Sigmoid colon (tissue), 7 donors: Measurements from ENCODE around the gene EHD1. TPM values are rescaled to one million over a fixed set of nuclear protein-coding genes. Genes with fewer than 3 reads are reported as not detected.

Source experiments
- DNase-seq: peaks from one replicate; pipeline ENCODE4 v3.0.0-alpha.2; 2019
- H3K27ac ChIP-seq, 4 donors: fragments of 200-600 bp; sonication (generic); one replicate each; pipeline ENCODE4 v1.5.1; 2016 to 2019; ENCODE audit warnings: mild to moderate bottlenecking in 1 of 4
- H3K27me3 ChIP-seq, 3 donors: fragments of 200-600 bp; sonication (generic); one replicate each; pipeline ENCODE4 v1.5.1; 2019; ENCODE audit warnings: mild to moderate bottlenecking in 1 of 3
- H3K36me3 ChIP-seq, 4 donors: fragments of 200-600 bp; sonication (generic); one replicate each; pipeline ENCODE4 v1.5.1; 2016 to 2019
- H3K4me1 ChIP-seq, 4 donors: fragments of 200-600 bp; sonication (generic); one replicate each; pipeline ENCODE4 v1.5.1; 2017 to 2019
- H3K4me3 ChIP-seq, 4 donors: fragments of 200-600 bp; sonication (generic); one replicate each; pipeline ENCODE4 v1.5.1; 2017 to 2019; ENCODE audit warnings: mild to moderate bottlenecking in 2 of 4, moderate library complexity in 1 of 4
- H3K9me3 ChIP-seq, 4 donors: fragments of 200-600 bp in 3 of 4; sonication (generic) in 3 of 4; one replicate each; pipeline versions ENCODE4 v1.5.1 to v1.6.1; 2013 to 2019
- CTCF ChIP-seq, 4 experiments: fragments of 450-650 bp in 3 of 4; fragments of 200-600 bp in 1 of 4; IDR thresholded peaks; one replicate each; pipeline ENCODE4 v1.5.1; 2016 to 2019; ENCODE audit warnings: antibody characterized with exemption in 4 of 4, mild to moderate bottlenecking in 3 of 4, moderate library complexity in 2 of 4
- EP300 ChIP-seq, 4 donors: sonication (generic); formaldehyde crosslinking; IDR thresholded peaks; one replicate each; pipeline ENCODE4 v1.6.1; 2017; ENCODE audit warnings: antibody characterized with exemption in 4 of 4
- POLR2A ChIP-seq, 2 donors: fragments of 450-650 bp; IDR thresholded peaks; one replicate each; pipeline ENCODE4 v1.6.1; 2016; ENCODE audit warnings: antibody characterized with exemption in 2 of 2, mild to moderate bottlenecking in 2 of 2, moderate library complexity in 2 of 2
- POLR2AphosphoS5 ChIP-seq, 4 donors: sonication (generic); formaldehyde crosslinking; IDR thresholded peaks; one replicate each; pipeline ENCODE4 v1.6.1; 2017; ENCODE audit warnings: antibody characterized with exemption in 4 of 4
- WGBS, 2 donors: extraction: QIAGEN DNeasy Blood & Tissue Kit; methylation state at CpG; one replicate each; pipeline ENCODE4 v1.1.7; 2013; 5-methylcytosine and 5-hydroxymethylcytosine counted together
- intact Hi-C: fragments of 100-400 bp; cut with DNase I; formaldehyde crosslinking; loops from one replicate; pipeline ENCODE4 v1.15.1; 2023
- polyA plus RNA-seq, 3 donors: library from polyadenylated mRNA; stranded (reverse); fragments of 200-250 nt; gene quantifications; one replicate each; pipeline ENCODE4 v1.2.3, GENCODE V29; 2013
- total RNA-seq, 4 donors: library from RNA; depleted of rRNA; stranded (reverse); fragments of >200 nt; gene quantifications; one replicate each; pipeline ENCODE4 v1.1.0, GENCODE V29; 2016
- donor health status: healthy with polysubstance abuse.
- donor health status: Bipolar disorder and iron deficiency.
- donor health status: healthy.

EHD1 gene
- total RNA-seq: 10 to 100 TPM; 38.5 to 73.1 (median 44.1) TPM
- 10 to 100 TPM; 27.0 to 54.0 (median 29.4) TPM for polyA plus RNA-seq

- no peaks in the 10 kb centered on the region for H3K27me3 ChIP-seq
- peak; percentile 99 for DNase-seq
- peak; percentile 96 to 97 for TF ChIP-seq POLR2A (IDR thresholded peaks at IDR 0.05)
- TF ChIP-seq POLR2AphosphoS5 (IDR thresholded peaks at IDR 0.05): peak; percentile 92 to 100 (median 99)
- no peak for TF ChIP-seq EP300 (IDR thresholded peaks at IDR 0.05)
- peak in 3 of 4 experiments; percentile 3 to 19 (median 15) for TF ChIP-seq CTCF (IDR thresholded peaks at IDR 0.05)
- 0% methylated on average over 75 of the region's 75 CpGs for WGBS, 2 donors
- intact Hi-C loops: loop anchor here (1.0 kb wide), 1 partner anchor 14 kb away; no protein-coding TSS in a partner anchor
- H3K4me1 ChIP-seq: peaks cover 0 to 49% (median 44%) of the 10 kb centered on the region in 4 donors
- peaks cover 0 to 2% (median 0%) of the 10 kb centered on the region in 4 donors for H3K36me3 ChIP-seq
- peak within 1 kb of the TSS; percentile 61 to 89 (median 72) for H3K4me3 ChIP-seq
- peak within 1 kb of the TSS; percentile 92 to 97 (median 95) for H3K27ac ChIP-seq
- no peaks in the 10 kb centered on the region for H3K9me3 ChIP-seq
Measured at GRCh38 chr11:64878494-64879243, at the start of gene EHD1. EHD1 (minus strand) TSS chr11:64878621; CDS start chr11:64878464, 157 bp downstream.

GRCh38 chr11:64926689-64927088 is 48.3 kb upstream of the EHD1 start:
- DNase-seq: no peak
- intact Hi-C loops: no loop called here
- no peak overlapping the region for H3K4me3 ChIP-seq
- H3K9me3 ChIP-seq: no peaks in the 10 kb centered on the region
- H3K4me1 ChIP-seq: peaks cover 0 to 23% (median 22%) of the 10 kb centered on the region in 4 donors
- WGBS, 2 donors: 87 to 93% methylated on average over 22 of the region's 22 CpGs
- no peak overlapping the region for H3K27ac ChIP-seq
- TF ChIP-seq POLR2A (IDR thresholded peaks at IDR 0.05): no peak
- no peaks in the 10 kb centered on the region for H3K27me3 ChIP-seq
- peaks cover 13 to 48% (median 41%) of the 10 kb centered on the region in 4 donors for H3K36me3 ChIP-seq

GRCh38 chr11:64925536-64926436 is 47.4 kb upstream of the EHD1 start:
- TF ChIP-seq EP300 (IDR thresholded peaks at IDR 0.05) (no peak), POLR2A (IDR thresholded peaks at IDR 0.05) (no peak), CTCF (IDR thresholded peaks at IDR 0.05) (no peak), POLR2AphosphoS5 (IDR thresholded peaks at IDR 0.05) (no peak)
- intact Hi-C loops: loop anchor here (2.0 kb wide), 1 partner anchor 71 kb away; the partner anchor contains the start of gene BATF2
- peak overlapping the region in 2 of 4 donors; percentile 93 to 95 for H3K27ac ChIP-seq
- H3K4me1 ChIP-seq: peaks cover 0 to 23% (median 22%) of the 10 kb centered on the region in 4 donors
- H3K36me3 ChIP-seq: peaks cover 7 to 39% (median 32%) of the 10 kb centered on the region in 4 donors
- no peak for DNase-seq
- H3K4me3 ChIP-seq: peak overlapping the region; percentile 64 to 93 (median 84)
- no peaks in the 10 kb centered on the region for H3K27me3 ChIP-seq
- 66 to 81% methylated on average over 24 of the region's 24 CpGs for WGBS, 2 donors
- no peaks in the 10 kb centered on the region for H3K9me3 ChIP-seq

GRCh38 chr11:64924910-64925284 is 46.5 kb upstream of the EHD1 start:
- WGBS, 2 donors: 0 to 1% methylated on average over 24 of the region's 24 CpGs
- intact Hi-C loops: loop anchor here (1.0 to 2.0 kb wide), 4 partner anchors 72 to 192 kb away; partner anchors contain the start of genes ARL2, BATF2, SNX15 and ZNHIT2
- H3K4me3 ChIP-seq: peak overlapping the region; percentile 64 to 93 (median 84)
- H3K4me1 ChIP-seq: peaks cover 0 to 23% (median 22%) of the 10 kb centered on the region in 4 donors
- H3K9me3 ChIP-seq: no peaks in the 10 kb centered on the region
- H3K27ac ChIP-seq: peak overlapping the region; percentile 89 to 97 (median 94)
- no peaks in the 10 kb centered on the region for H3K27me3 ChIP-seq
- TF ChIP-seq POLR2A (IDR thresholded peaks at IDR 0.05) (no peak), CTCF (IDR thresholded peaks at IDR 0.05) (no peak), POLR2AphosphoS5 (IDR thresholded peaks at IDR 0.05) (no peak)
- peaks cover 4 to 30% (median 23%) of the 10 kb centered on the region in 4 donors for H3K36me3 ChIP-seq
- peak; percentile 76 for DNase-seq
